Hematopoietic multipotent progenitor cell (in vitro differentiated cells): ENCODE data around the gene ZFAND6. TPM values are rescaled to one million over a fixed set of nuclear protein-coding genes. Genes with fewer than 3 reads are reported as not detected.
"Not testable (repeated sequence)": the region's sequence is repeated elsewhere in the genome, so short reads cannot be mapped to it uniquely, and the experiment has no call there.

Source experiments
- DNase-seq, 3 donors: peaks; one replicate each; pipeline ENCODE4 v3.0.0-alpha.2; 2011 to 2015; ENCODE audit warnings: low read depth in 2 of 3, low spot score in 2 of 3
- total RNA-seq: library from RNA; depleted of rRNA; stranded (reverse); fragments of >200 nt; gene quantifications from one replicate; pipeline ENCODE4 v1.2.3, GENCODE V29; 2012

Gene ZFAND6
- 166 TPM for total RNA-seq

- peak; percentile 83 to 96 (median 94) for DNase-seq
These were observed at the start of gene ZFAND6 for GRCh38 chr15:80058851-80059785. ZFAND6 (plus strand) TSS chr15:80059676; CDS start chr15:80120345, 60,669 bp downstream.

- DNase-seq = no peak
These were observed 49.3 kb upstream of the ZFAND6 start for GRCh38 chr15:80010131-80010673.

- not testable (repeated sequence) for DNase-seq
These were observed 48.4 kb upstream of the ZFAND6 start for GRCh38 chr15:80011041-80011523.

- no peak for DNase-seq
These were observed 47.9 kb upstream of the ZFAND6 start for GRCh38 chr15:80011596-80011995.

GRCh38 chr15:80012060-80012726, 47.3 kb upstream of the ZFAND6 start:
- no peak for DNase-seq

- DNase-seq = not testable (repeated sequence)
These were observed 45.3 kb upstream of the ZFAND6 start for GRCh38 chr15:80014186-80014585.

GRCh38 chr15:80015156-80015555, 44.3 kb upstream of the ZFAND6 start:
- no peak for DNase-seq

- DNase-seq = not testable (repeated sequence)
These were observed 43.0 kb upstream of the ZFAND6 start for GRCh38 chr15:80016506-80016905.

GRCh38 chr15:80017139-80017538, 42.3 kb upstream of the ZFAND6 start:
- DNase-seq = not testable (repeated sequence)

- no peak for DNase-seq
These were observed 40.2 kb upstream of the ZFAND6 start for GRCh38 chr15:80019168-80019745.

- not testable (repeated sequence) for DNase-seq
These were observed 39.3 kb upstream of the ZFAND6 start for GRCh38 chr15:80020149-80020548.

- DNase-seq = no peak
These were observed 38.7 kb upstream of the ZFAND6 start for GRCh38 chr15:80020731-80021130.

- DNase-seq = no peak
These were observed 33.2 kb upstream of the ZFAND6 start for GRCh38 chr15:80026310-80026709.

GRCh38 chr15:80026754-80027153, 32.7 kb upstream of the ZFAND6 start:
- no peak for DNase-seq

- no peak for DNase-seq
These were observed 30.5 kb upstream of the ZFAND6 start for GRCh38 chr15:80028937-80029336.

GRCh38 chr15:80031841-80032240, 27.6 kb upstream of the ZFAND6 start:
- DNase-seq = no peak

GRCh38 chr15:80034629-80035028, 24.8 kb upstream of the ZFAND6 start:
- DNase-seq = no peak

- DNase-seq = no peak
These were observed 23.4 kb upstream of the ZFAND6 start for GRCh38 chr15:80036071-80036470.

GRCh38 chr15:80041494-80042253, 17.8 kb upstream of the ZFAND6 start:
- no peak for DNase-seq

GRCh38 chr15:80042568-80042967, 16.9 kb upstream of the ZFAND6 start:
- no peak for DNase-seq
